Skeletal muscle cell (primary cell): ENCODE results near the gene CPNE2.

Experiments
- DNase-seq: peaks from one replicate; pipeline ENCODE4 v3.0.0-alpha.2; 2010; ENCODE audit warnings: low read depth
- H3K4me3 ChIP-seq: 2 replicates; pipeline ENCODE4 v1.5.1; 2011; ENCODE audit warnings: low read depth, mild to moderate bottlenecking, control low read depth, low read length, moderate library complexity

Gene CPNE2

GRCh38 chr16:57137566-57138273, 45.3 kb downstream of the CPNE2 start:
- no peak for DNase-seq
- no peak overlapping the region for H3K4me3 ChIP-seq

- no peak overlapping the region for H3K4me3 ChIP-seq
- DNase-seq = no peak
These were observed 46.0 kb downstream of the CPNE2 start for GRCh38 chr16:57138281-57138935.

DNA sequence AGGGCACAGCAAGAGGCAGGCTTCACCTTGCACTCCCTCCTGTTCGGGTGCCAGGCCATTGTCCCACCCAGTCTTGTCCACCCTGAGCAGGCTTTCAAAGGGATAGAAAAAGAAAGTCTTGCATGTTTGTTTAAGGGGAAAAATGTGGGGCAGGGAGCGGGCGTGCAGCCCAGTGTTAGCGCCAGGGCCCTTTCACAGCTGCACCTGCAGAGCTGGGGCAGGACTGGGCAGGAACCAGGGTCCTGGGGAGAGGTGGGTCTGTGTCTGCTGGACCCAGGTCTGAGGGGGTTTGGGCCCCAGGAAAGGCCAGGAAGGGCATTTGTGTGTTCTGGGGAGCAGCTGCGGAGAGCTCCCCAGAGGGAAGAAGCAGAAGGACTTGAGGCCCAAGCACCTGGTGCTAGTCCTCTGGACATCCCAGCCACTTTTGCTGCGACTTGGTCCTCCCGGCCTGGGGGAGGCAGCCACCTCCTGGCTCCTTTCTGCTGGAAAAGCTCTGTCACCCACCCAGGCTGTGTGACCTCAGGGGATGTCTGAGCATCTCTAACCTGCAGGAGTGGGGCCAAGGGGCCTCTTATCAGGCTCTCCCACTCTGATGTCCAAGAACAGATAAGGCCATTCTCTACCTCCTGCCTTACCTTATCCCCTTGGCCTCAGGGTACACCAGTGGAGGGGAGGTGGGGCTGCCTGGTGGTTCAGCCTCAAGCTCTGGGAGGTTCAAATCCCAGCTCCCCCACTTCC, 48.7 kb downstream of the CPNE2 start:
- no peak for DNase-seq

DNA sequence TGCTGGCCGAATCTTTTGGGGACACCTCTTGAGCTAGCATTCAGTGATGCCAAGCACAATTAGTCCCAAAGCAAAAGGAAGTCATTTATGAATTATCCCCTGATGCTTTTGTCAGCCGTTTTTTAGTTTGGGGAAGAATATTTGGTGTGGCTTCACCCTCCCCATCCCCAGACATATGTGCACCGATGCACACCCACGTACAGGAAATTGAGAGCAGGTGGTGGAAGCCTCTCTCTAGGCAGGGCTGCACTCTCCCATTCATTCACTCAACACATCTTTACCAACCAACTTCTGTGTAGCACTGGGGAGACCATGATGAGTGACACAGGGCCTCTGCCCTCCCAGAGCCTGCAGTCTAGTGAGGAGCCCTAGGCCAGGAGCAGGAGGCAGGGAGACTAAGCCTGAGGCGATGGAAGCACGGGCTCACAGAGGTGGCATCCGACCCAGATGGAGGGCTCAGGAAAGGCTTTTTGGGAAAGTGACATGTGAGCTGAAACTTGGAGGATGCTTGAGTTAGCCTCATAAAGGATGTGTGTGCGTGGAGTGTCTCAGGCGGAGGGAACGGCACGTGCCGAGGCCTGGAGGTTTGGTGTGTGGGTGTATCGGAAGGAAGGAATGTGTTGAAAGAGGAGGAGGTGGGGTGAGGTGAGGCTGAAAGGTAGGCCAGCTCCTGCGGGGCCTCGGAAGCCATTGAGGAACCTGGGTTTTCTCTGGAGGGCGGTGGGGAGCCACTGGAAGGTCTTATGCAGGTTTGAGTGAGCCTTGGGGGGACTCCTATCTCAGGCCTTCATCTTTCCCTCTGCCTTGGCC, 49.6 kb downstream of the CPNE2 start:
- DNase-seq = no peak
- no peak overlapping the region for H3K4me3 ChIP-seq

More for the DNA sequence above, 48.7 kb downstream of the CPNE2 start:
- H3K4me3 ChIP-seq = no peak overlapping the region

DNA sequence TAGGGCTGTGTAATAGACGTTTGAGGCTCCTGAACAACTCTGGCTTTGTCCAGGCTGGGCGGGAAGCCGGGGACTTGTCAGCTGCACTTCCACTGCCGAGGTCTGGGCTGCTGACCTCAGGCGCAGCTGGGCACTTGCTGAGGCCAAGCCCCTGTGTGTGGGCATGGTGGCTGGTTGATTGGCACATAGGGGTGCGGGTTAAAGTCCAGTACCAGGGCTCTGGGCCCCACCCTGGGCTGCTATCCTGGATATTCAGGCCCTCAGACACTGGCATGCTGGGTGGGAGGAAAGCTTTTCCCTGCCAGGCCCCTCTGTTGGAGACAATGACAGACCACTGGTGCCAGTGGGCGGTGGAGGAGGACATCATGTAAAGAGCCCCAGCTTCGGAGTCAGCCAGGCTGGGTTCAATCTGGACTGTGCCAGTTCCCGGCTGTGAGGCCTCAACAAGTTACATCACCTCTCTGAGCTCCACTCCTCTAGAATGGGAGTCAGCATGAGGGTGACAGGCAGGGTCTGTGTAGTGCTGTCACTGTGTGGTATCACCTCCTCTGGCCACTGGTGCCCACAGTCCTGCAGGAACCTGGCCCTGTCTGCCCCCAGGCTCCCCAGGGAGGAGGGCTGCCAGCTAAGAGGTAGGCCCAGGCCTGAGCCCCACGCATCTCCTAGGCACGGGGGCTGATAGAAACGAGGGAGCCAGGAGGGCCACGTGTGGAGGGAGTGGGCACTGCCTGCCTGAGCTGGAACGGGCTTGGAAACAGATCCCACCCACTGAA, 51.0 kb downstream of the CPNE2 start:
- DNase-seq = no peak
- no peak overlapping the region for H3K4me3 ChIP-seq

GRCh38 chr16:57144027-57144426, 51.6 kb downstream of the CPNE2 start:
- DNase-seq = no peak

GRCh38 chr16:57145046-57146021, 53.0 kb downstream of the CPNE2 start:
- no peak for DNase-seq
- no peak overlapping the region for H3K4me3 ChIP-seq

More at GRCh38 chr16:57144027-57144426, 51.6 kb downstream of the CPNE2 start:
- no peak overlapping the region for H3K4me3 ChIP-seq

DNA sequence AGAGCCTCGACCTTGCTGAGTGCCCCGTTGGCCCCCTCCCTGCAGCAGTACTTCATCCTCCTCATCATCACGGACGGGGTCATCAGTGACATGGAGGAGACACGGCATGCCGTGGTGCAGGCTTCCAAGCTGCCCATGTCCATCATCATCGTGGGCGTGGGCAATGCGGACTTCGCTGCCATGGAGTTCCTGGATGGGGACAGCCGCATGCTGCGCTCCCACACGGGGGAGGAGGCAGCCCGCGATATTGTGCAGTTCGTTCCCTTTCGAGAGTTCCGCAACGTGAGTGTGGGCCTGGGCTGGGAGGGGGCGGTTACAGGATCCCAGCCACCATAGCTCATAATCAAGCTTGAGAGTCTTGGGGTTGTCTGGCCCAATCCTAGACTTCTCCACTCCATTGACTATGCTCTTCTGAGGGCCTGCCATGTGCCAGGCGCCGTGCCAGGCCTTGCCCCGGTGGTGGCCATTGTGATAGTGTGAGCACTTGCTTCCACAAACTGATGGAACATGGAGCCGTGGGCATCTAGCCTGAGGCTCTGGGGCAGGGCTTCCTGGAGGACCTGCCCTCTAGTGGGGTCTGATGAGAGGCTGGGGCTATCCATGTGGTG, 53.8 kb downstream of the CPNE2 start:
- no peak overlapping the region for H3K4me3 ChIP-seq
- DNase-seq = no peak

DNA sequence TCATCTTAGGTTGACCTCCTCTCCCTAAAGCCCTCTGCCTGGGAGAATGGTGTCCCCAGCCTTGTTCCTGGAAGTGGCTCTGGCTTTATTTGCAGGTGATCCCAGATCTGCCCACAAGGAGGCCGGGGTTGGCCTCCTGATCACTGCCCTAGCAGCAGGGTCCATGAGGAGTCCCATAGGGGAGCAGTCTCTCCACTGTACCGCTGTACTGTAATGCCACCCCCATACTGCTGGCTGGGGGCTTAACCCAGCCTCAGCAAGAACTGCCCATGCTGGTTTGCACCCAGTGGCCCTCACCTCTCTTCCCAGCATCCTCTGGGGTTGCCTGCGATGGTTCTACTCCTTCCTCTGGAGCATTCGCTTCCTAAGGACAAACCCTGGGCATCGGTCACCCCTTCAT, 54.4 kb downstream of the CPNE2 start:
- no peak overlapping the region for H3K4me3 ChIP-seq
- no peak for DNase-seq

DNA sequence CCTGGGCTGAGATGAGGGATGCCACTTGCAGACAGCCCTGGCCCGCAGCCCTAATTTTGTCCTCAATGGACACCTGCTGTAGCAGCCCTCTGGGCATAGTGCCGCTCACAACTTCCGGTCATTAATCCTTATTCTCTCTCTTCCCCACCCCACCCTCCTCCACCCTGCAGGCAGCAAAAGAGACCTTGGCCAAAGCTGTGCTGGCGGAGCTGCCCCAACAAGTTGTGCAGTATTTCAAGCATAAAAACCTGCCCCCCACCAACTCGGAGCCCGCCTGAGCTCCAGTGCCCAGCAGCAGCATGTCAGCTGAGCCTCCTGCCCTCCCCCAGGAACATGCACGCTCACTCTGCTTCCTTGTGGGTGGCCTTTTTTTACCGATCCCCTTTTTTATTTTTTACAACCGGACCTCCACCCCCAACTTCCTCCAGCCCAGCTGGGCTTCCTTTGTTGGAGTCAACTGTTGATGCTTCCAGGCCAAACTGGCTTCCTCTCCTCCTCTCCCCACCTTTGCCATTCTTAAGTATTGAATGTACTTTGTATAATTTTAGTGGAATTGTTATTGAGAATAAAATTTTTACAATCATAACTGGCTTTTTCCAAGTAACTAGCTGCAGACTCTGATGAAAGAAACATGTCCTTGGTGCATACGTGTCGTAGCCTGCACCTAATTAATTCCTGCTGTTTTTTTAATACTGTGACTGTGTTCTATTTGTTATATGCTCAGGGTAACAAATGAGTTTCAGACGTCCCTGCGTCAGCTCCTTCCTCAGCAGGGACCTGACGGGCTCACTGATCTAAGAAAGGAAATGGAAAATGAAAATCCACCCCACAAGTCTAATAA, 55.2 kb downstream of the CPNE2 start:
- DNase-seq = no peak
- no peak overlapping the region for H3K4me3 ChIP-seq

- no peak overlapping the region for H3K4me3 ChIP-seq
- DNase-seq = no peak
These were observed 56.1 kb downstream of the CPNE2 start for GRCh38 chr16:57148481-57148880.

GRCh38 chr16:57149391-57149790, 57.0 kb downstream of the CPNE2 start:
- H3K4me3 ChIP-seq = no peak overlapping the region
- DNase-seq = no peak

DNA sequence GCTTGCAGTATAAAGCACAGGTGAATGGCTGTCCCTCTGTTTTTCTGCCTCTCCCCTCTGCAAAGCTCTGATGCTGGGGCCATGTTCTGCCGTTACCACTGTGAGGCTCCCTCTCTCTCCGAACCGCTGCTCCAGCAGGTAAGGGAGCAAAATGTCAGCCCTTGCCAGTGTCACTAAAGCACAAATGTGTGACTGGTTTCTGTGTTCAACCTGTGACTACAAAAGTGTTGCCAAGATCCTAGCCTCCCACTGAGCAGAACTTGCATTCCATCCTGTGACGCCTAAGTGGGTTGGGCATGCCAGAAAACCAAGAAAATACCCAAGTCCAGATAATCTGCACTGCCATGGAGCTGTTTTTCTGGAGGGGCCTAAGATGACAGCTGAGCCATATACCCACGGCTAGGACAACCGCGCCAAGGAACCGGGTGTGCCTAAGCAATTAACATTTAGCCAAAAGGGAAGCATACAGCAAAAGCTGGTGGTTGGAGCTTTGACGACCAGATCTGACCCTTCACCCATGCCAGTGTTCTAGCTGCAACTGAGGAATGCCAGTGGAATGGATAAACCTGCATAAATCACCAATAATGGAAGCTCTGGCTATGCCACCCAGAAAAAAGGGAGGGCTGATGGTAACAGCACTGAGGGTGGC, 58.4 kb downstream of the CPNE2 start:
- DNase-seq = no peak
- no peak overlapping the region for H3K4me3 ChIP-seq

GRCh38 chr16:57151369-57151768, 59.0 kb downstream of the CPNE2 start:
- no peak overlapping the region for H3K4me3 ChIP-seq
- DNase-seq = no peak

DNA sequence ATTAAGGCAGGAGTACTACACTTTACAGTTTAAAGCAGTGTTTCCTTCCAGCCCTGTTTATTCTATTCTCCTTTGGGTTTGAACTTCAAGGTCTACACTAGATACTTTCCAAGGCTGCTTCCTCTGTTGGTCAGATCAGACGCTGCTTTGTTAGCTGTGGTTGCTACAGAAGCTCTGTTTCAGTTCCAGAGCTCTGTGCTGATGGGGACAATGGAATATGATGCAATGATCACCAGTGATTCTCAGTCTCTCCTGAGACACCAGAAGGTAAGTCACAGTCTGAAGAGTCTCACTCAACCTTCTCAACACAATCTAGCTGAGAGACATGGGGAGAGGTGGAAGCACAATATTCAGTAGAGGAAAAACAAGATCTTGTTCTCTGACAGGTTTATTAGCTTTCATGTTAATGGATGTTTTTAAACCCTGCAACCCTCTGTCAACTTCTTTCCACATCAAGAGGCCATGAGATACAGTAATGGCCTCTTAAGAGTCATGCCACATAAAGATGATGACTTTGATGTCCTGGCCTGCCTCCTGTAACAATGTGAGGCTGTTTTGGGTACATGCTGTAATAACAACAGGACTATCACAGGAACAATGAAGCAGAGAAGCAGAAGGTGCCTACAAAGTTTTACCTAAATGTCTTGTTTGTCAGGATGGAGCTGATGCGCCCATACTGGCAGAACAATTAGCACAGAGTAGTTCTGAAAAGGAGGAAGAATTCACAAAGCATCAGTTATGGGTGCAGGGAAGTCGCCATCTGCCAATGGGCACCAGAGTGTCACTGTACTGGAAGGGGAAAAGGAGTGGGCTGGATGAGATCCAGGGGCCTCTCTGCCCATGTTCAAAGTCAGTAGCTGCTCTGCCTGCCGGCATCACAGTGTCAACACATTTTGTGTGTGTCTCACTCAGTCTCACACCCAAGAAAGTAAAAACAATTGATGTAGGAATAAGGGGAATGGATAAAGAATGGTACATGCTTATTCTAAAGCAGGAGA, 60.0 kb downstream of the CPNE2 start:
- no peak for DNase-seq
- no peak overlapping the region for H3K4me3 ChIP-seq
